Stimulated activated memory B cell treated with anti-CD40 and anti-IgM and Interleukin-4, amounts not matched to agents 10 μg/mL and 1 μg/mL and 100 μg/mL, for 72 hours (primary cell): ENCODE measurements around the gene DDIT3.
A peak's percentile ranks its signal among the peaks of the same experiment; 100 is the strongest.
"Not testable (repeated sequence)": the region's sequence is repeated elsewhere in the genome, so short reads cannot be mapped to it uniquely, and the experiment has no call there.

Experiments
- ATAC-seq: fragments of 150-1000 bp; cut with Tn5 transposase; 2 replicates; pipeline ENCODE4 v1.10.0; 2021
- H3K27ac Mint-ChIP-seq: one replicate; pipeline ENCODE4 v1.8.0; 2022; ENCODE audit warnings: mild to moderate bottlenecking, mixed read lengths
- H3K27me3 Mint-ChIP-seq: one replicate; pipeline ENCODE4 v1.8.0; 2022; ENCODE audit warnings: mixed read lengths
- H3K36me3 Mint-ChIP-seq: one replicate; pipeline ENCODE4 v1.8.0; 2022; ENCODE audit warnings: mixed read lengths
- H3K4me1 Mint-ChIP-seq: one replicate; pipeline ENCODE4 v1.8.0; 2022; ENCODE audit warnings: mixed read lengths
- H3K4me3 Mint-ChIP-seq: one replicate; pipeline ENCODE4 v1.8.0; 2022; ENCODE audit warnings: mild to moderate bottlenecking, moderate library complexity, mixed read lengths
- H3K9me3 Mint-ChIP-seq: one replicate; pipeline ENCODE4 v1.8.0; 2022; ENCODE audit warnings: mixed read lengths

Gene DDIT3

DNA sequence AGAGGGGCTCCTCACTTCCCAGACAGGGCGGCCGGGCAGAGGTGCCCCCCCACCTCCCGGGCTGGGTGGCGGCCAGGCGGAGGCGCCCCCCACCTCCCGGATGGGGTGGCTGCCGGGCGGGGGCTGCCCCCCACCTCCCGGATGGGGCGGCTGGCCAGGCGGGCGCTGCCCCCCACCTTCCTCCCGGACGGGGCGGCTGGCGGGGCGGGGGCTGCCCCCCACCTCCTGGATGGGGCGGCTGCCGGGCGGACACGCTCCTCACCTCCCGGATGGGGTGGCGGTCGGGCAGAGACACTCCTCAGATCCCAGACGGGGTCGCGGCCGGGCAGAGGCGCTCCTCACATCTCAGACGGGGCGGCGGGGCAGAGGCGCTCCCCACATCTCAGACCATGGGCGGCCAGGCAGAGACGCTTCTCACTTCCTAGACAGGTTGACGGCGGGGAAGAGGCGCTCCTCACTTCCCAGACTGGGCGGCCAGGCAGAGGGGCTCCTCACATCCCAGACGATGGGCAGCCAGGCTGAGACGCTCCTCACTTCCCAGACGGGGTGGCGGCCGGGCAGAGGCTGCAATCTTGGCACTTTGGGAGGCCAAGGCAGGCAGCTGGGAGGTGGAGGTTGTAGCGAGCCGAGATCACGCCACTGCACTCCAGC is 25.1 kb downstream of the DDIT3 start:
- H3K9me3 Mint-ChIP-seq, H3K4me3 Mint-ChIP-seq, H3K27ac Mint-ChIP-seq, H3K27me3 Mint-ChIP-seq: not testable (repeated sequence)
- peak; percentile 53 for ATAC-seq
- peaks cover 24% of the 10 kb centered on the region for H3K4me1 Mint-ChIP-seq
- H3K36me3 Mint-ChIP-seq = peaks cover 61% of the 10 kb centered on the region

DNA sequence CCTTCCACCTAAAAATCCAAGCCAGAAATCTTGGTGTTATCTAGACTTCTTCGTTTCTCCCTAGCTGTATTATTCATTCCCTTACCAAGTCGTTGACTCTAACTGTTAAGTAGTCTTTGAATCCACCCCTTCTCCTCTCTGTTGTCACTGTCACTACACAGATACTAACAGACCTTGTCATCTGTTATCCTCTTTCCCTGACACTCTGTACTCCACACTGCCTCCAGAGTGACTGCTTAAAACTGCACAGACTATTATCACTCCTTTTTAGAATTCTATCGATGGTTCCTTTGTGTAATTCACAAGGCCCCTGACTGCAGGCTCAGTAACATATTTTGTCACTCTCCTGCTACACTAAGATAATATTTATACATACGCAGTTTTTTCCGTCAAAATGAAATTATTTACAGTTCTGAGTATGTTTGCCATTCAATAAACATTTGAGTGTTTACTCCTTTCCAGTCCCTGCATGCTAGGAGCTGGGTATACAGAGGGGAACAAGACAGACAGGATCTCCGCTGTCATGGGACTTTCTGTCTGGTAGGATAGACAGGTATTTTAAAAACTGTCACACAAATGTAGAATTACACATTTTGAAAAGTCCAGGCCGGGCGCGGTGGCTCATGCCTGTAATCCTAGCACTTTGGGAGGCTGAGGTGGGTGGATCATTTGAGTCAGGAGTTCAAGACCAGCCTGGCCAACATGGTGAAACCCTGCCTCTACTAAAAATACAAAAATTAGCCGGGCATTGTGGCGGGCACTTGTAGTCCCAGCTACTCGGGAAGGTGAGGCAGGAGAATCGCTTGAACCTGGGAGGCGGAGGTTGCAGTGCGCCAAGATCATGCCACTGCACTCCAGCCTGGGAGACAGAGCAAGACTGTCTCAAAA is 28.7 kb downstream of the DDIT3 start:
- Mint-ChIP-seq H3K9me3 (no peaks in the 10 kb centered on the region), H3K27ac (peak overlapping the region; percentile 10), H3K27me3 (no peaks in the 10 kb centered on the region), H3K4me3 (no peak overlapping the region), H3K4me1 (peaks cover 25% of the 10 kb centered on the region), H3K36me3 (peaks cover 51% of the 10 kb centered on the region)
- no peak for ATAC-seq

DNA sequence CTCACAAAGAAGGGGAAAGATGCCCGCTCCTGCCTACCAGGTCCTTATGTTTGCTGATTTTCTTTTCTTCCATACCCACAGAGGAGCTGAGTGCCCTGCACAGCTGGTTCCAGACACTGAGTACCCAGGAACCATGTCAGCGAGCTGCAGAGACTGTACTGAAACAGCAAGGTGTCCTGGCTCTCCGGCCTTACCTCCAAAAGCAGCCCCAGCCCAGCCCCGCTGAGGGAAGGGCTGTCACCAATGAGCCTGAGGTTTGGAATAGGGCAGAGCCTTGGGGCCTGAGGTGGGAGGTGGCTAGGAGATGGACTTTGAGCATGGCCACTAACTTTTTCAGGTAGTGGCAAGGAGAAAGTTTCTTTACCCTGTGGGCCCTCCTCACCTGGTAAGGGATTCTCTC is 30.2 kb downstream of the DDIT3 start:
- ATAC-seq = no peak
- peaks cover 43% of the 10 kb centered on the region for H3K36me3 Mint-ChIP-seq
- peaks cover 25% of the 10 kb centered on the region for H3K4me1 Mint-ChIP-seq
- H3K9me3 Mint-ChIP-seq = no peaks in the 10 kb centered on the region
- no peaks in the 10 kb centered on the region for H3K27me3 Mint-ChIP-seq
- H3K27ac Mint-ChIP-seq = no peak overlapping the region
- no peak overlapping the region for H3K4me3 Mint-ChIP-seq

DNA sequence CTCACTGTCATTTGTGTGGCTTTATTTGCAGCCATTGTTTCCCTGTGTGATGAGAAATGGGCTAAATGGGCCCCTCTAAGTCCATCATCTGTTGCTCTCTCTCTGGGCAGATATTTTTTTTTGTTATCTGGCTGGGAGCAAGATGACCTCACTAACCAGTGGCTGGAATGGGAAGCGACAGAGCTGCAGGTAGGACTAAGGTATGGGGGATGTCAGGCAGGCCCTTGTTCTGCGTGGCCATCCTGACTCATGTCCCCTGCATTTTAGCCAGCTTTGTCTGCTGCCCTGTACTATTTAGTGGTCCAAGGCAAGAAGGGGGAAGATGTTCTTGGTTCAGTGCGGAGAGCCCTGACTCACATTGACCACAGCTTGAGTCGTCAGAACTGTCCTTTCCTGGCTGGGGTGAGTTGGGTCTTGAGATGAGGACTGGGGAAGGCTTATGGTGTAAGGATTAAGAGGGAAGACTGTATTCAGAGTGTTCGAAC is 31.1 kb downstream of the DDIT3 start:
- Mint-ChIP-seq H3K36me3 (peaks cover 43% of the 10 kb centered on the region), H3K27ac (peak overlapping the region; percentile 91), H3K4me1 (peaks cover 25% of the 10 kb centered on the region), H3K9me3 (no peaks in the 10 kb centered on the region), H3K4me3 (peak overlapping the region; percentile 98), H3K27me3 (no peaks in the 10 kb centered on the region)
- no peak for ATAC-seq

DNA sequence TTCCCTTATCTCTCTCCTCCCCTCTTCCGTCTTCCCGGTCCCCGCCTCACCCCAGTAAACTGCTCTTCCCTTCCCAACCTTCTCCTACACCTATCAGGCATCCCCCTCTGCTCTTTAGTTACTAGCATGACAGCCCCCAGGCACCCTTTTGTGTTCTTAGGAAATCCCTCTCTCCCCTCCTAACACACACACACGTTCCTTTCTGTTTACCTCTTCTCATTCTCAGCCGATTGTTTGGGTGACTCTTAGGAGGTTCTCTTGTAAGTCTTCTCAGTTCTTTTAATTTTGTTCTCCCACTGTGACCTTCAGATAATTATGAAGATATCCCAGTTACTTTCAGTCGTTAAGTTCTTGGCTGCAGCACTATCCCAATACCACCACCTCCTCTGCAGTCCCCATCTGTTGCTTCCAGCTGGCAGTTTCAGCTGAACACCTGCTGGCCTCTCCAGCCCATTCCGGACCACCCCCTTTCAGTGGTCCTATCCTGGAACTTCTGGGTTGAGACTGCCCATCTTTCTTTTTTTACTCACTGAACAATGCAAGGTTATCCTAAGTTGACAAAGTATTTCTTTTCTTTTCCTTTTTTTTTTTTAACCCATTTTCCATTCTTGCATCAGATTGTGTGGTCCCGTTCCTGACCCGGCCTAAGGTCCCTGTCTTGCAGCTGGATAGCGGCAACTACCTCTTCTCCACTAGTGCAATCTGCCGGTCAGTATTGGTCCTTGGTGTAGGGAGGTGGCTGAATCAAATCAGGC is 31.7 kb downstream of the DDIT3 start:
- ATAC-seq = no peak
- H3K27me3 Mint-ChIP-seq = no peaks in the 10 kb centered on the region
- H3K9me3 Mint-ChIP-seq = no peaks in the 10 kb centered on the region
- H3K4me3 Mint-ChIP-seq = peak overlapping the region; percentile 98
- peak overlapping the region; percentile 91 for H3K27ac Mint-ChIP-seq
- peaks cover 26% of the 10 kb centered on the region for H3K4me1 Mint-ChIP-seq
- peaks cover 43% of the 10 kb centered on the region for H3K36me3 Mint-ChIP-seq

DNA sequence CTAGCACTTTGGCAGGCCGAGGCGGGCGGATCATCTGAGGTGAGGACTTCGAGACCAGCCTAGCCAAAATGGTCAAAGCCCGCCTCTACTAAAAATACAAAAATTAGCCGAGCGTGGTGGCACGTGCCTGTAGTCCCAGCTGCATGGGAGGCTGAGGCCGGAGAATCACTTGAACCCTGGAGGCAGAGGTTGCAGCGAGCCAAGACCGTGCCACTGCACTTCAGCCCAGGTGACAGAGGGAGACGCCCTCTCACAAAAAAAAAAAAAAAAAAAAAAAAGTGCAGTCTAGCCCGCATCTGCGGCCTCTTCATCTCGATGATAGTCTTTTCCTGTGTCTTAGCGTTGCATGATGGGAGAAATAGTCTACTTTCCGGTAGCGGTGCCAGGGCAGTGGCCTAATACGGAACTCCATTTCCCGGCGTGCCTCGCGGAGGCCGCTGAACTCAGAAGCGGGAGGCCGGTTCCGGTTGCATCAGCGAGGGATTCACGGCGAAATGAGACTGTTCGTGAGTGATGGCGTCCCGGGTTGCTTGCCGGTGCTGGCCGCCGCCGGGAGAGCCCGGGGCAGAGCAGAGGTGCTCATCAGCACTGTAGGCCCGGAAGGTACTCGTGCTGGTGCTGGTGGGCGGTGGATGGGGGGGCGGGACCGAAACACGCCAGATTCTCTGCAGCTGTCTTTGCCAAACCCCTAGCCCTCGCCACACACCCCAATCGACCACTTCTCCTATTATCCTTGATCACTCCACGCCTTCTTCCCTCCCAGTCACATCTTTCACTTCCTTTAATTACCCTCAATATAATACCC is 32.5 kb downstream of the DDIT3 start, which contains the start of gene MARS1:
Gene MARS1 (plus strand): TSS at position 472 of the 805 bp plus-strand sequence. CDS start 23 bp downstream, at position 495.
- Mint-ChIP-seq H3K4me3 (peak within 1 kb of the TSS; percentile 98), H3K27me3 (no peaks in the 10 kb centered on the region), H3K4me1 (peaks cover 33% of the 10 kb centered on the region), H3K9me3 (no peaks in the 10 kb centered on the region), H3K27ac (peak within 1 kb of the TSS; percentile 91), H3K36me3 (peaks cover 41% of the 10 kb centered on the region)
- ATAC-seq = peak; percentile 99

DNA sequence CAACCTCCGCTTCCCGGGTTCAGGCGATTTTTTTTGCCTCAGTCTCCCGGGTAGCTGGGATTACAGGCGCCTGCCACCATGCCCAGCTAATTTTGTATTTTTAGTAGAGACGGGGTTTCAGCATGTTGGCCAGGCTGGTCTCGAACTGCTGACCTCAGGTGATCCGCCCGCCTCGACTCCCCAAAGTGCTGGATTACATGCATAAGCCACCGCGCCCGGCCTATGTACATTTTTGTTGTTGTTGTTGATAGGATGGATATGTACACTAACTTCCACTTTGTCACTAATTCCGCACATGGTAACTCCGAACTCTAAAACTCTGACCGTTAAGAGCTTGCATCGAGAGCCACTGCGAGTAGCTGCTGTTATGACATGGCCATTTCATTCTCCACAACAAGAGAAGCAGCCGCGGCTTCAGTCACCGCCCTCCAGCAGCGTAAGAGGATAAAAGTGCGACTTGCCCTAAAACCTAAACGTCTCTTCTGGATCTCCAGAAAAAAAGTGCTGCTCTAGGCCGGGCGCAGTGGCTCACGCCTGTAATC is 33.2 kb downstream of the DDIT3 start:
- ATAC-seq = no peak
- H3K9me3 Mint-ChIP-seq = no peaks in the 10 kb centered on the region
- peaks cover 34% of the 10 kb centered on the region for H3K36me3 Mint-ChIP-seq
- H3K4me3 Mint-ChIP-seq = peak overlapping the region; percentile 98
- H3K27me3 Mint-ChIP-seq = no peaks in the 10 kb centered on the region
- peaks cover 33% of the 10 kb centered on the region for H3K4me1 Mint-ChIP-seq
- peak overlapping the region; percentile 91 for H3K27ac Mint-ChIP-seq

DNA sequence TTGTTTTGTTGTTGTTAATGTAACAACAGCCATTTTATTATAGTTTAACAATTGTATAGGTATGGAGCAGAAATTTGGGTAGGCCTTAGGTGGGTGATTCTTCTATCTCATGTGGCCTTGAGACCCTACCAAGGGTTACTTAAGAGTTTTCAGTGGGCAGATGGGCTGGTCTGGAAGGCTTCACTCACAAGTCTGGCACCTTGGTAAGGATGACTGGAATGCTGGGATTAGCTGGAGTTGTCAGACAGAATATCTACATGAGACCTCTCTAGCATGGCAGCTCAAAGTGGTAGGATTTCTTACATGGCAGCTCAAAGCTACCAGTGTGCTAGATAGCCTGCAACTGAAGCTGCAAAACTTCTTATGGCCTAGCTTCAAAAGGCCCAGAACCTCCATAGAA is 34.6 kb downstream of the DDIT3 start:
- Mint-ChIP-seq H3K9me3 (no peaks in the 10 kb centered on the region), H3K36me3 (peaks cover 20% of the 10 kb centered on the region), H3K4me1 (peaks cover 39% of the 10 kb centered on the region), H3K27ac (no peak overlapping the region), H3K4me3 (no peak overlapping the region), H3K27me3 (no peaks in the 10 kb centered on the region)
- no peak for ATAC-seq

DNA sequence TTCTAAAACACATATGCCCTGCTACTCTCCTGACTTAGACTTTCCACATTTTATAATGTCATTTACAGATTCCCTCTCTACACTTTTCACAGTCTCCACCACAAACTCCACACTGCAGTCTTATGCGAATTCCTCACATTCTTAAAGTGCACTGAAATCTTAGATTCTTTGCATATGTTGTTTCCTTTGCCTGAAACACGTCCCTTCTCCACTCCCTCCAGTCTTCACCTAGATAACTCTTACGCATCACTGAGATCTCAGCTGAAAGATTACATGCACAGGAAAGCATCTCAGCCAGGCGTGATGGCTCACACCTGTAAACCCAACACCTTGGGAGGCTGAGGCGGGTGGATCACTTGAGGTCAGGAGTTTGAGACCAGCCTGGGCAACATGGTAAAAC is 36.8 kb downstream of the DDIT3 start:
- Mint-ChIP-seq H3K27me3 (no peaks in the 10 kb centered on the region), H3K4me3 (no peak overlapping the region), H3K4me1 (peaks cover 48% of the 10 kb centered on the region), H3K36me3 (peaks cover 5% of the 10 kb centered on the region), H3K27ac (peak overlapping the region; percentile 47), H3K9me3 (no peaks in the 10 kb centered on the region)
- no peak for ATAC-seq

DNA sequence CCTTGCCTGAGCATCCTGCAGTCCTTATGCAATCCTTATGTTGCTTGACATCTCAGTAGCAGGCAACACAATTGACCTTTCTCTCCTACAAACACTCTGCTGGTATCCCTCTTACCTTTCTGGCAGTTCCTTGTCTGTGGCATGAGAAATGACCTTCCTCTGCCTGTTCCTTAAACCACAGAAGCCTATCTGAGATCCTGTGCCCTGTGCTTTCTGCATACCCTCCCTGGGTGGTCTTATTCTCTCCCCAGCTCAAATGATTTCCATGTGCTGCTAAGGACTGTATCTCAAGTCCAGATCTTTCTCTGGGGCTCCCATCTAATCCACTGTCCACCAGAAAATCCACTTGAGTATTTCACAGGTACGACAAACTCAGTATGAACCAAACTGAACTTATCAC is 38.6 kb downstream of the DDIT3 start:
- no peaks in the 10 kb centered on the region for H3K9me3 Mint-ChIP-seq
- no peak for ATAC-seq
- H3K4me1 Mint-ChIP-seq = peaks cover 61% of the 10 kb centered on the region
- H3K27me3 Mint-ChIP-seq = no peaks in the 10 kb centered on the region
- H3K36me3 Mint-ChIP-seq = no peaks in the 10 kb centered on the region
- no peak overlapping the region for H3K4me3 Mint-ChIP-seq
- peak overlapping the region; percentile 98 for H3K27ac Mint-ChIP-seq

DNA sequence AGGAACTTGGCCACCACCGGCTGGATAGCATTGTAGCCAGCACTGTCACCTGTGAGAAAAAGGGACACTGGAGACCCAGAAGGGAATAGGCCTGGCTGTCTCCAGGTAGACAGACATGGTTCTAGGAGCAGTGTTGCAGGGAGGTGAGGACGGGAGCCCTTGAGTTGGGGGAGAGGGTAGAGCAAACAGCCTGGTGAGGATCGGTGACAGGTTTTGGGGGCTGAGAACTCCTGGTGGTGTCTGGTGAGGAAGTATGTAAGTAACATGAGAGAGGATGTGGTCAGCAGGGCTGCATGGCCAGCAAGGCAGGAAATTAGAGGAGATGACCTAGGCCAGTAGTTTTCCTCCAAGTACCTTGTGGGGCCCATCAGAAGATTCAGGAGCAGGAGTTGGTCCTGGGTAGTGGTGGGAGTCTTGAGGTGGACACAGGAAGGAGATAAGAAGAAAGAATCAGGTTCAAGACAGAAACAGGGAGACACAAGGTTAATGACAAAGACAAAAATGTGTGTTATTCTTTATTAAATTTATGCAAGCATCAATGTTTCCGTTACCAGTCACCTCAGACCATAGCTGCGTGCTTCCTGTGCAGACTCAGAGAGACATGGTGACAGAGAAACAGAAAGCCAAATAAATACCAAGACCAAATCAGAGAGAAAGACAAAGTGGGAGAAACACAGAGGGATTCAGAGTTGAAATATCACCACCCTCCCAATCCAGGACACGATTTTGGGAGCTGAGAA is 40.8 kb downstream of the DDIT3 start, which contains the start of gene ARHGAP9:
Gene ARHGAP9 (minus strand): TSS at position 491 of the 740 bp plus-strand sequence. CDS start 460 bp downstream, at position 31.
- Mint-ChIP-seq H3K4me1 (peaks cover 73% of the 10 kb centered on the region), H3K9me3 (no peaks in the 10 kb centered on the region), H3K36me3 (peaks cover 12% of the 10 kb centered on the region), H3K27ac (peak within 1 kb of the TSS; percentile 98), H3K4me3 (peak within 1 kb of the TSS; percentile 93), H3K27me3 (no peaks in the 10 kb centered on the region)
- ATAC-seq = peak; percentile 79

DNA sequence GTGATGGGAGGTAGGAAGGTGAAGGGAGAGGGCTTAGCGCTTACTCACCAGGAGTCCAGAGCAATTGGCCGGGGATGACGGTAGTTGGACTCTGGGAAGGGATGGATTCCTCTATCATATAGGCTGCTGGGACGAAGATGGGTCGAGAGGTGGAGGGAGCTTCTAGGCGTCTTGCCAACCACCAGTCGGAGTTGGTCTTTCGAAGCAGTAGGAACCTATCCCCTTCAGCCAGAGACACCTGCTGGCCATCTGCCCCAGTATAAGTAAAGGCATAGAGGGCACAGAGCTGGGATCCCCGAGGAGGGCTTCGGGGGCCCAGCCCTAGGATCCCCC is 41.3 kb downstream of the DDIT3 start:
- ATAC-seq = no peak
- Mint-ChIP-seq H3K27ac (peak overlapping the region; percentile 98), H3K36me3 (peaks cover 17% of the 10 kb centered on the region), H3K9me3 (no peaks in the 10 kb centered on the region), H3K4me3 (peak overlapping the region; percentile 93), H3K4me1 (peaks cover 79% of the 10 kb centered on the region), H3K27me3 (no peaks in the 10 kb centered on the region)

DNA sequence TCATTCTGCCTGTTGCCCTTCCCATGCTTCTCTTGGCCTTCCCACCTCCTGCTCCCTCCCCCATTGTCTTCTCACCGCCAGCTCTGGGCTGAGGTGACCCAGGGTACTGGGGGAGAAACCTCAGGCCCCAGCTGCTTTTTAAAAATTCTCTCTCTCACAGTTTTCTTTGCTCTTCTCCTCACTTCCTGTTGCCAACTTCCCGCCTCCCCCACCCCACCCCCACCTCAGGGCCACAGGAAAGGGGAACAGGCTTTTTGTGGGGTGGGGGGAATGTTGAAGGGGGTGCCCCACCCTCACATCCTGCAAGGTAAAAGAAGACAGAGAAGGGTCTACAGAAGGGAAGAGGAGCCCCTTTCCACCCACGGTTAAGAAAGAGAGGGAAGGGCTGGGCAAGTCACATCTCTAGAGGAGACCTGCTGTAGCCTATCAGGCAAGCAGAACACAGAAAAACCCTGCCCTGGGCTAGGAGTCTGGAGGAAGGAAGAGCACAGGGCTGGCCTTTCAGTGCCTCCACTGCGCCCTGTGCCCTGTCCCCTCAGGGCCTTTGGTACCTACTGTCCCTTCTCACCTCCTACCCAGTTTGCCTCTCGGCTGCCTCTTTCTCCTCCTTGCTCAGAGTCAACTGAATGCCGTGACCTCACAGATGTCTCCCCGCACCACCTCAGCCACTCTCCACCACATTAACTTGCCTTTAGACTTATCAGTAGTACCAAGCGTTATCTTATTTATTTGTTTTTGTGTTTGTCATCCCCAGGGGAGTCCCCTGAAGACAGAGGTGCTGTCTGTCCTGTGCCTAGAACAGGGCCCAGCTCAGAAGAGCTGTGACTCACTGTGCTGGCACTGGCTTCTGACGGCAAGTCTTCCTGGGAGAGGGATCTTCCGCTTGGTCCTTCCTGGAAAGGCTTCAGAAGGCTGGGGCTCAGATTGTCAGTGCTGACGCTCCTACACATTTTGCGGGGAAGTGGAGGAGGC is 42.3 kb downstream of the DDIT3 start:
- H3K9me3 Mint-ChIP-seq = no peaks in the 10 kb centered on the region
- peak overlapping the region; percentile 98 for H3K27ac Mint-ChIP-seq
- ATAC-seq = peak; percentile 72
- peaks cover 26% of the 10 kb centered on the region for H3K36me3 Mint-ChIP-seq
- H3K4me1 Mint-ChIP-seq = peaks cover 80% of the 10 kb centered on the region
- H3K4me3 Mint-ChIP-seq = peak overlapping the region; percentile 93
- H3K27me3 Mint-ChIP-seq = no peaks in the 10 kb centered on the region
